Endothelial cell of umbilical vein (primary cell): ENCODE measurements around the gene XDH. TPM values are rescaled to one million over a fixed set of nuclear protein-coding genes. Genes with fewer than 3 reads are reported as not detected.

Experiments used
- BruUV-seq: library from RNA; stranded (reverse); fragments of 400-500 nt; replicated peaks from 2 replicates; lab custom pipeline; 2021; lab: Mats Ljungman, UMichigan
- CTCF ChIA-PET: fragments of 300-600, 350-600 bp; sonication (Branson Sonifier 250); formaldehyde crosslinking; loops from one replicate; lab custom pipeline; 2021; ENCODE audit warnings: antibody characterized with exemption, inconsistent platforms; lab: Charles Lee
- POLR2A ChIA-PET: fragments of 300-600, 350-600 bp; sonication (Branson Sonifier 250); formaldehyde crosslinking; loops from one replicate; lab custom pipeline; 2021; ENCODE audit warnings: antibody characterized with exemption, inconsistent platforms; lab: Charles Lee
- DNase-seq: peaks from one replicate; pipeline ENCODE4 v3.0.0-alpha.2; 2011; ENCODE audit warnings: low read depth, low spot score
- FAIRE-seq: peaks from 2 replicates; lab custom pipeline; 2011; peaks lifted over from hg19 to GRCh38; lab: Jason Lieb, UNC
- H2AFZ ChIP-seq: 2 replicates; pipeline ENCODE4 v1.6.0; 2012; ENCODE audit warnings: low read depth, low read length, control low read depth, inconsistent platforms
- H3K27ac ChIP-seq: 2 replicates; pipeline ENCODE4 v1.5.1; 2011; ENCODE audit warnings: low read depth, mild to moderate bottlenecking, control low read depth, low read length, moderate library complexity; ENCODE audit not compliant: insufficient read depth
- H3K27me3 ChIP-seq, 2 experiments: 2 replicates each; pipeline versions ENCODE4 v1.6.0 to v1.6.1; 2011; ENCODE audit warnings: low read length in 2 of 2, mixed read lengths in 1 of 2; ENCODE audit not compliant: control insufficient read depth in 2 of 2, insufficient read depth in 2 of 2
- H3K36me3 ChIP-seq, 2 experiments: 2 replicates in 1 of 2; 3 replicates in 1 of 2; pipeline ENCODE4 v1.5.1; 2011; ENCODE audit warnings: low read length in 2 of 2, mild to moderate bottlenecking in 1 of 2, moderate library complexity in 1 of 2; ENCODE audit not compliant: control insufficient read depth in 2 of 2, insufficient read depth in 2 of 2; ENCODE audit errors: extremely low read depth in 1 of 2
- H3K4me1 ChIP-seq: 3 replicates; pipeline ENCODE4 v1.5.1; 2011; ENCODE audit warnings: mild to moderate bottlenecking, low read length; ENCODE audit not compliant: control insufficient read depth, insufficient read depth; ENCODE audit errors: extremely low read depth
- H3K4me2 ChIP-seq: 2 replicates; pipeline ENCODE4 v1.6.1; 2011; ENCODE audit warnings: low read length, control low read depth, mixed read lengths; ENCODE audit not compliant: insufficient read depth
- H3K4me3 ChIP-seq, 3 experiments: fragments of 200-600 bp in 1 of 3; sonication (generic), shearing (Covaris generic) in 1 of 3; replicated peaks in 1 of 3; 2 replicates each; pipeline ENCODE4 v1.5.1; 2011 to 2016; ENCODE audit warnings: control low read depth in 3 of 3, low read length in 3 of 3, mild to moderate bottlenecking in 2 of 3, inconsistent platforms in 1 of 3, low read depth in 1 of 3, moderate library complexity in 1 of 3; ENCODE audit not compliant: insufficient read depth in 1 of 3
- H3K79me2 ChIP-seq: 2 replicates; pipeline ENCODE4 v1.6.0; 2012; ENCODE audit warnings: low read length, inconsistent platforms; ENCODE audit not compliant: control insufficient read depth, insufficient read depth
- H3K9ac ChIP-seq: replicated peaks from 2 replicates; pipeline ENCODE3; 2011; ENCODE audit warnings: low read length, control low read depth; ENCODE audit not compliant: insufficient read depth; ENCODE audit errors: extremely low read depth
- H3K9me1 ChIP-seq: replicated peaks from 3 replicates; pipeline ENCODE4 v1.6.0; 2011; ENCODE audit warnings: mild to moderate bottlenecking, low read length; ENCODE audit not compliant: control insufficient read depth, insufficient read depth; ENCODE audit errors: extremely low read depth
- H3K9me3 ChIP-seq: replicated peaks from 2 replicates; pipeline ENCODE4 v1.5.1; 2012; ENCODE audit warnings: low read length, inconsistent platforms; ENCODE audit not compliant: control insufficient read depth, insufficient read depth
- H4K20me1 ChIP-seq: replicated peaks from 2 replicates; pipeline ENCODE3; 2011; ENCODE audit warnings: mild to moderate bottlenecking, low read length; ENCODE audit not compliant: control insufficient read depth, insufficient read depth; ENCODE audit errors: extremely low read depth
- CTCF ChIP-seq, 2 donors: IDR thresholded peaks; 1 replicate in 1 of 2; 2 replicates in 1 of 2; pipeline ENCODE4 v1.5.1; 2011; ENCODE audit warnings: low read length in 2 of 2, mild to moderate bottlenecking in 2 of 2, moderate library complexity in 2 of 2, control low read depth in 1 of 2, inconsistent platforms in 1 of 2, low read depth in 1 of 2; ENCODE audit not compliant: insufficient read depth in 1 of 2; ENCODE audit errors: extremely low read depth in 1 of 2
- FOS ChIP-seq: IDR thresholded peaks from 2 replicates; pipeline ENCODE4 v1.6.1; 2011; ENCODE audit warnings: mild to moderate bottlenecking, low read length, moderate library complexity, borderline replicate concordance; ENCODE audit not compliant: insufficient read depth
- GATA2 ChIP-seq: IDR thresholded peaks from 2 replicates; pipeline ENCODE4 v1.7.0; 2011; ENCODE audit warnings: low read depth, mild to moderate bottlenecking, moderate library complexity, mixed read lengths, low read length; ENCODE audit not compliant: insufficient read length, insufficient read depth
- JUN ChIP-seq: IDR thresholded peaks from 2 replicates; pipeline ENCODE4 v1.6.1; 2011; ENCODE audit warnings: borderline replicate concordance, low read depth; ENCODE audit not compliant: insufficient read length, insufficient read depth
- MAX ChIP-seq: IDR thresholded peaks from 2 replicates; pipeline ENCODE4 v1.6.1; 2011; ENCODE audit not compliant: insufficient read depth, insufficient read length
- POLR2A ChIP-seq: IDR thresholded peaks from 2 replicates; pipeline ENCODE4 v1.6.1; 2012; ENCODE audit warnings: low read depth, mild to moderate bottlenecking, control low read depth, low read length
- POLR2AphosphoS5 ChIP-seq: IDR thresholded peaks from 2 replicates; pipeline ENCODE4 v1.6.1; 2012; ENCODE audit warnings: low read depth, mild to moderate bottlenecking, control low read depth, low read length, moderate library complexity; ENCODE audit not compliant: insufficient read depth
- dilution Hi-C: fragments of 300-500 bp; cut with MboI; formaldehyde crosslinking; loops from one replicate; pipeline ENCODE4 v1.15.0; 2019; ENCODE audit warnings: low sequenced_read_pairs; ENCODE audit not compliant: extremely low pct_ligation_motif_present
- intact Hi-C: fragments of 100-400 bp; cut with micrococcal nuclease; formaldehyde crosslinking; loops from one replicate; pipeline ENCODE4 v1.10.0; 2022
- polyA plus RNA-seq, 4 experiments: library from polyadenylated mRNA; depleted of rRNA in 3 of 4; stranded (reverse) in 3 of 4; unstranded in 1 of 4; fragments of >200 nt; gene quantifications; 2 replicates each; pipeline versions ENCODE4 v1.2.1 to v1.2.3, GENCODE V29; 2011 to 2012; ENCODE audit warnings: missing spikeins in 1 of 4
- total RNA-seq: library from RNA; stranded (reverse); gene quantifications from 2 replicates; pipeline ENCODE4 v1.2.3, GENCODE V29; 2021

The XDH gene
- total and polyA plus RNA-seq, 2 donors (not counting 3 experiments of a cell fraction or from before 2014, with no cell fraction given): not detected

- no peak overlapping the region for H3K4me3 ChIP-seq
- DNase-seq (no peak), FAIRE-seq (no peak)
- intact Hi-C loops (no loop called here), dilution Hi-C loops (loop anchor here (25.0 kb wide), 1 partner anchor 619 kb away; no protein-coding TSS in a partner anchor)
- no peak overlapping the region for H3K4me2 ChIP-seq
- H3K9me1 ChIP-seq: no peaks in the 10 kb centered on the region
- H3K79me2 ChIP-seq: no peaks in the 10 kb centered on the region
- ChIA-PET POLR2A (no interaction called here), CTCF (interaction anchor here (1.2 to 7.6 kb wide), 3 partner anchors 97 to 1166 kb away, joined by 3 to 111 read pairs (median 3); partner anchors contain the start of gene EHD3)
- H3K27me3 ChIP-seq: peaks cover 0 to 3% of the 10 kb centered on the region in 2 experiments
- no peak overlapping the region for H3K27ac ChIP-seq
- TF ChIP-seq POLR2A: no peak
- no peak for TF ChIP-seq FOS
- no peak for TF ChIP-seq GATA2
- TF ChIP-seq POLR2AphosphoS5: no peak
- no peak for TF ChIP-seq MAX
- no peak for TF ChIP-seq CTCF (IDR thresholded peaks at IDR 0.05; ENCODE audit: extremely low read depth in 1 of 2, insufficient read depth in 1 of 2, low read depth in 1 of 2, low read length in 2 of 2)
- TF ChIP-seq JUN: no peak
- no peak overlapping the region for H2AFZ ChIP-seq
- no peaks in the 10 kb centered on the region for H3K4me1 ChIP-seq
- no peaks in the 10 kb centered on the region for H4K20me1 ChIP-seq
- H3K9me3 ChIP-seq: no peaks in the 10 kb centered on the region
- no TSS peak for BruUV-seq
- H3K9ac ChIP-seq: no peak overlapping the region
- no peaks in the 10 kb centered on the region for H3K36me3 ChIP-seq
Observed at GRCh38 chr2:31331156-31331555, 83.4 kb downstream of the XDH start.
